MCF 10A (cell line): ENCODE results near the gene MIER3. TPM values are rescaled to one million over a fixed set of nuclear protein-coding genes. Genes with fewer than 3 reads are reported as not detected.
A peak's percentile ranks its signal among the peaks of the same experiment; 100 is the strongest.

Experiments
- BruUV-seq: library from RNA; stranded (reverse); fragments of 400-500 nt; replicated peaks from 2 replicates; lab custom pipeline; 2021; lab: Mats Ljungman, UMichigan
- CTCF ChIA-PET: fragments of 300-600 bp; sonication (Branson Sonifier 250); formaldehyde crosslinking; extraction: SDS; loops from one replicate; lab custom pipeline; 2021; ENCODE audit warnings: antibody characterized with exemption, inconsistent platforms; lab: Yijun Ruan, JAX
- POLR2A ChIA-PET: fragments of 300-600, 350-650 bp; sonication (Branson Sonifier 250); formaldehyde crosslinking; extraction: SDS; loops from one replicate; lab custom pipeline; 2020; ENCODE audit warnings: antibody characterized with exemption, inconsistent platforms; lab: Yijun Ruan, JAX
- DNase-seq: peaks from one replicate; pipeline ENCODE4 v3.0.0-alpha.2; 2018; ENCODE audit not compliant: unreplicated experiment
- H3K27ac Mint-ChIP-seq: one replicate; pipeline ENCODE4 v1.8.0; 2022; ENCODE audit warnings: mild to moderate bottlenecking, low read depth, mixed read lengths; ENCODE audit not compliant: unreplicated experiment
- H3K27me3 Mint-ChIP-seq: one replicate; pipeline ENCODE4 v1.8.0; 2022; ENCODE audit warnings: mixed read lengths; ENCODE audit not compliant: insufficient read depth, unreplicated experiment
- H3K36me3 Mint-ChIP-seq: one replicate; pipeline ENCODE4 v1.8.0; 2022; ENCODE audit warnings: mild to moderate bottlenecking, moderate library complexity, mixed read lengths; ENCODE audit not compliant: insufficient read depth, unreplicated experiment
- H3K4me1 Mint-ChIP-seq: one replicate; pipeline ENCODE4 v1.8.0; 2022; ENCODE audit warnings: mixed read lengths; ENCODE audit not compliant: insufficient read depth, unreplicated experiment
- H3K4me3 Mint-ChIP-seq: one replicate; pipeline ENCODE4 v1.8.0; 2022; ENCODE audit warnings: mild to moderate bottlenecking, moderate library complexity, mixed read lengths; ENCODE audit not compliant: unreplicated experiment
- H3K9me3 Mint-ChIP-seq: one replicate; pipeline ENCODE4 v1.8.0; 2022; ENCODE audit warnings: mixed read lengths; ENCODE audit not compliant: unreplicated experiment
- CTCF ChIP-seq: fragments of 200-600 bp; IDR thresholded peaks from one replicate; pipeline ENCODE4 v1.8.0; 2022; ENCODE audit warnings: antibody characterized with exemption, mild to moderate bottlenecking; ENCODE audit not compliant: unreplicated experiment
- intact Hi-C: fragments of 100-400 bp; cut with micrococcal nuclease; formaldehyde crosslinking; loops from 2 replicates; pipeline ENCODE4 v1.14.1; 2022
- total RNA-seq: library from RNA; stranded (reverse); gene quantifications from 2 replicates; pipeline ENCODE4 v1.2.3, GENCODE V29; 2022

MIER3 gene
- total RNA-seq, 1 experiment from 2014 or later = 17.8 TPM

GRCh38 chr5:56954262-56954661 is 2.3 kb upstream of the MIER3 start:
- DNase-seq = no peak
- intact Hi-C loops = no loop called here
- H3K27me3 Mint-ChIP-seq = peaks cover 35% of the 10 kb centered on the region
- TF ChIP-seq CTCF = no peak
- ChIA-PET CTCF (interaction anchor here (1.0 to 1.3 kb wide), 2 partner anchors 11 to 127 kb away, joined by 3 read pairs; no protein-coding TSS in a partner anchor), POLR2A (interaction anchor here (0.6 to 1.0 kb wide), 2 partner anchors 219 to 562 kb away, joined by 3 read pairs; partner anchors contain the start of gene GPBP1)
- BruUV-seq = no TSS peak
- peaks cover 7% of the 10 kb centered on the region for H3K36me3 Mint-ChIP-seq
- H3K4me3 Mint-ChIP-seq = no peak overlapping the region
- no peaks in the 10 kb centered on the region for H3K9me3 Mint-ChIP-seq
- H3K4me1 Mint-ChIP-seq = peaks cover 14% of the 10 kb centered on the region
- no peak overlapping the region for H3K27ac Mint-ChIP-seq

- Mint-ChIP-seq H3K27ac (peak overlapping the region; percentile 56), H3K36me3 (peaks cover 30% of the 10 kb centered on the region), H3K27me3 (peaks cover 5% of the 10 kb centered on the region), H3K9me3 (no peaks in the 10 kb centered on the region), H3K4me3 (peak overlapping the region; percentile 88), H3K4me1 (peaks cover 14% of the 10 kb centered on the region)
- CTCF ChIA-PET = interaction anchor here (0.5 to 3.8 kb wide), 9 partner anchors 51 to 280 kb away, joined by 3 to 32 read pairs (median 5); no protein-coding TSS in a partner anchor
- POLR2A ChIA-PET = interaction anchor here (0.6 to 3.6 kb wide), 14 partner anchors 17 to 318 kb away, joined by 3 to 44 read pairs (median 3); partner anchors contain the start of genes GPBP1 and SETD9
- BruUV-seq = no TSS peak
- peak; percentile 8 for DNase-seq
- intact Hi-C loops = no loop called here
- TF ChIP-seq CTCF = no peak
These were observed 587 bp downstream of the MIER3 start for GRCh38 chr5:56951126-56951945.

GRCh38 chr5:56950626-56951125 is 1.2 kb downstream of the MIER3 start:
- H3K27ac Mint-ChIP-seq = peak overlapping the region; percentile 56
- peak; percentile 61 for DNase-seq
- no TSS peak for BruUV-seq
- H3K9me3 Mint-ChIP-seq = no peaks in the 10 kb centered on the region
- H3K27me3 Mint-ChIP-seq = no peaks in the 10 kb centered on the region
- peak overlapping the region; percentile 88 for H3K4me3 Mint-ChIP-seq
- H3K4me1 Mint-ChIP-seq = peaks cover 14% of the 10 kb centered on the region
- intact Hi-C loops = no loop called here
- no peak for TF ChIP-seq CTCF
- ChIA-PET CTCF (interaction anchor here (0.5 to 3.8 kb wide), 8 partner anchors 50 to 281 kb away, joined by 3 to 32 read pairs (median 4); no protein-coding TSS in a partner anchor), POLR2A (interaction anchor here (0.6 to 3.6 kb wide), 16 partner anchors 17 to 319 kb away, joined by 3 to 44 read pairs (median 3); partner anchors contain the start of genes GPBP1 and SETD9)
- H3K36me3 Mint-ChIP-seq = peaks cover 36% of the 10 kb centered on the region

- CTCF ChIA-PET = no interaction called here
- POLR2A ChIA-PET = interaction anchor here (1.0 kb wide), 1 partner anchor 19 kb away, joined by 3 read pairs; no protein-coding TSS in a partner anchor
- H3K27ac Mint-ChIP-seq = no peak overlapping the region
- intact Hi-C loops = no loop called here
- no peak for TF ChIP-seq CTCF
- no TSS peak for BruUV-seq
- DNase-seq = no peak
- no peaks in the 10 kb centered on the region for H3K9me3 Mint-ChIP-seq
- no peak overlapping the region for H3K4me3 Mint-ChIP-seq
- peaks cover 48% of the 10 kb centered on the region for H3K36me3 Mint-ChIP-seq
- H3K27me3 Mint-ChIP-seq = no peaks in the 10 kb centered on the region
- H3K4me1 Mint-ChIP-seq = peaks cover 7% of the 10 kb centered on the region
These were observed 4.9 kb downstream of the MIER3 start for GRCh38 chr5:56947052-56947451.
